HG03432 (cell line): ENCODE measurements around the gene KLHL11.
A peak's percentile ranks its signal among the peaks of the same experiment; 100 is the strongest.
"Not testable (repeated sequence)": the region's sequence is repeated elsewhere in the genome, so short reads cannot be mapped to it uniquely, and the experiment has no call there.

Source experiments
- ATAC-seq: cut with Tn5 transposase; IDR thresholded peaks from one replicate; pipeline ENCODE4 v1.9.1; 2021; ENCODE audit warnings: mild to moderate bottlenecking, moderate library complexity; ENCODE audit not compliant: unreplicated experiment

KLHL11 gene

DNA sequence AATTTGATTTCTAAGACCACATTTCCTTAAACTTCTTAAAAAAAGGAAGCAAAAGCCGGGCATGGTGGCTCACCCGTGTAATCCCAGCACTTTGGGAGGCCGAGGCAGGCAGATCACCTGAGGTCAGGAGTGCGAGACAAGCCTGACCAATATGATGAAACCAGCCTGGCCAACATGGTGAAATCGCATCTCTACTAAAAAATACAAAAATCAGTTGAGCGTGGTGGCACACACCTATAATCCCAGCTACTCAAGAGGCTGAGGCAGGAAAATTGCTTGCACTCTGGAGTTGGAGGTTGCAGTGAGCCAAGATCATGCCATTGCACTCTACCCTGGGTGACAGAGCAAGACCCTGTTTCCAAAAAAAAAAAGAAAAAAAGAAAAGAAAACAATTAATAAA lies 24.4 kb downstream of the KLHL11 start:
- not testable (repeated sequence) for ATAC-seq

DNA sequence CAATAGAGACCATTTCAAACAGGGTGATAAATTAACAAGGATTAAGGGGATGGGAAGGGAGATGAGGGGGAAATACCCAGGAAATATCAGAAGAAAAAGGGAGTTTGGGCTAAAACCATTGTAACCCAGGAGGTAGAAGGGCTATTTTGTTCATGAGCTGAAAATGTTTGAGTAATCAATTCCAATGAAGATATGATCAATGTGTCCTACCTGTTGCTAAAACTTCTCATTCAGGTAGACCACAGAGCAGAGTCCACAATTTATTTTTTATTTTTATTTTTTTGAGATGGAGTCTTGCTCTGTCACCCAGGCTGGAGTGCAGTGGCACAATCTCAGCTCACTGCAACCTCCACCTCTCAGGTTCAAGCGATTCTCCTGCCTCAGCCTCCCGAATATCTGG lies 25.8 kb downstream of the KLHL11 start:
- not testable (repeated sequence) for ATAC-seq

DNA sequence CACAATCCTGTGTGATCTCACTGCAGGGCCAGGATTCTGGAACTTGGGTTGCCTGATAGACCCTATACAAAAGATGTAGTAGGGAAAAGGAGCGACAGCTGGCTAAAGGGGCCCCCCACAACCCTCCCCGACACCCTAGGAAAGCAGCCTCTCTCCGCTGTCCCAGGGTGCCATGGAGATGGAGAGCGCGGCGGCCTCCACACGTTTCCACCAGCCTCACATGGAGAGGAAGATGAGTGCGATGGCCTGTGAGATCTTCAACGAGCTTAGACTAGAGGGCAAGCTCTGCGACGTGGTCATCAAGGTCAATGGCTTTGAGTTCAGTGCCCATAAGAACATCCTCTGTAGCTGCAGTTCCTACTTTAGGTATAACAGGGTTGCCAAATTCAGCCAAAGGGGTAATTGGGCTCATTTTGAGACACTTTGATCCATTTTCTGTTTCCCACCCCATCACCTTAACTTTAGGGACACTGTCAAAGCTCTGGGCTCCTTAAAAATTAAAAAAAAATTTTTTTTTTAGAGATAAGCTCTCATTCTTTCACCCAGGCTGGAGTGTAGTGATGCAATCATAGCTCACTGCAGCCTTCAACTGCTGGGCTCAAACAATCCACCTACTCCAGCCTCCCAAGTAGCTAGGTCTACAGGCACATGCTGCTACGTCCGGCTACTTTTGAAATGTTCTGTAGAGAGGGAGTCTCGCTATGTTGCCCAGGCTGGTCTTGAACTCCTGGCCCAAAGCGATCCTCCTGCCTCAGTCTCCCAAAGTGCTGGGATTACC lies 27.3 kb downstream of the KLHL11 start, which contains the start of gene KLHL10:
Gene KLHL10 (plus strand): TSS at position 65 of the 778 bp plus-strand sequence. CDS start 108 bp downstream, at position 173.
- no peak for ATAC-seq

GRCh38 chr17:41836550-41837196 lies 28.6 kb downstream of the KLHL11 start:
- ATAC-seq: no peak

- peak; percentile 69 for ATAC-seq
Measured at GRCh38 chr17:41835800-41836549, 29.2 kb downstream of the KLHL11 start, which contains the start of gene NT5C3B. Gene NT5C3B (minus strand): TSS chr17:41836232. CDS start chr17:41836193, 39 bp downstream.

DNA sequence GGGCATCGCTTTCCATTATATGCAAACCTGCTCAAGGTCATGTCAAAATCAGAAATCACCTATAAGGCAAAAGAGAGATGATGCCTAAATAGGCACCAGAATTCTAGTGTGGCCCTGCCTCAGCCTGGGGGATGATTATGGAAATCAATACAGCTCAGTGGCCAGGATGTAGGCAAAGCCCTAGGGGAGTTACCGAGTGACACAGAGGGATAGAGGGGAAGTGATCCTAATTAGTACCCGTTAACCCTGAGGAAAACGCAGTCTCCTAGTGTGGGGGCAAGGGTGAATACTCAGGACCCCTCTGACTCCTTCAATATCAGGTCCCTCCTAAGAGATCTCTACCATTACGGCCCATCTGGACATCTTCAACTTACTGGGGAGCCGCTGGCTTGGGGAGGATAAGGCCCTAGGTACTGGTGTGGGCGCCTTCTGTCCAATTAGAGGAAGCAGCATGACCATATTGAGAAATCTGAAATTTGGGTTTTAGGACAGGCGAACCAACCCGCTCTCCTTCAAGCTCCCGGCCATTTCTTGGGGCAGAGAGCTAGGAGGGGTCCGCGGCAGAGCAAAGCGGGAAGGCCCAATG lies 29.9 kb downstream of the KLHL11 start:
- peak; percentile 25 for ATAC-seq

- not testable (repeated sequence) for ATAC-seq
Measured at GRCh38 chr17:41829961-41830360, 35.3 kb downstream of the KLHL11 start.

DNA sequence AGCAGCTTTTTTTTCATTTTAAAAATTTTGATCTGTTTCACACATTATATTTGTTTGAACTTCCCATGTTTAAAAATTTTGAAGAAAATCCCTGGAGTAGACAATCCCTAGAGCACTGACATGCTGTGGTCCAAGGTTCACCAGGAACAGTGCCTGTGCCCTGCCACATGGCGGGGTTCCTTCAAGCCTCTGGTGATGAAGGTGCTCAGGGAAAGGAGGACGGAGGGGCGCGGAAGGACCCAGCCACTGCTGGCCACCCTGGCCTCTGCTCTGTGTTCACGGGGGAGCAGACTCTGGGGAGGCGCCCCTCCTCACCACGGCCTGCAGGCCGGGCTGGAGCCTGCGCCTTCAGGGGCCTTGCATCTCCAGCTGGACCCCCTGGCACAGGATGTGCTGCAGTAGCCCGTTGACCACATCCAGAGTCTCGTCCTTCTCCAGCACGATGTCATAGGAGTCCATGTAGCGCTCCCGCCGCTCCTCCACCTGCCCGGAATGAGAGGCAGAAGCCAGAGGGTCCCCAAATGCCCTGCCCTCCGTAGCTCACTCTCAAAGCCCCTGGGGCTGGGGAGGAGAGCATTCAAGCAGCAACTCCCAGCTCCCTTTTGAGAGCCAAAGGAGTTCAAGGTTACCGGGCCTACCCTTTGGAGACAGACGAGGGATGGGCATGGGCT lies 39.9 kb downstream of the KLHL11 start:
- ATAC-seq: no peak

GRCh38 chr17:41824086-41824485 lies 41.1 kb downstream of the KLHL11 start:
- ATAC-seq: no peak

GRCh38 chr17:41823580-41823979 lies 41.6 kb downstream of the KLHL11 start:
- ATAC-seq: no peak

GRCh38 chr17:41823141-41823524 lies 42.1 kb downstream of the KLHL11 start:
- no peak for ATAC-seq

GRCh38 chr17:41822216-41823140 lies 42.7 kb downstream of the KLHL11 start:
- ATAC-seq: no peak

GRCh38 chr17:41821776-41822175 lies 43.4 kb downstream of the KLHL11 start:
- ATAC-seq: no peak

DNA sequence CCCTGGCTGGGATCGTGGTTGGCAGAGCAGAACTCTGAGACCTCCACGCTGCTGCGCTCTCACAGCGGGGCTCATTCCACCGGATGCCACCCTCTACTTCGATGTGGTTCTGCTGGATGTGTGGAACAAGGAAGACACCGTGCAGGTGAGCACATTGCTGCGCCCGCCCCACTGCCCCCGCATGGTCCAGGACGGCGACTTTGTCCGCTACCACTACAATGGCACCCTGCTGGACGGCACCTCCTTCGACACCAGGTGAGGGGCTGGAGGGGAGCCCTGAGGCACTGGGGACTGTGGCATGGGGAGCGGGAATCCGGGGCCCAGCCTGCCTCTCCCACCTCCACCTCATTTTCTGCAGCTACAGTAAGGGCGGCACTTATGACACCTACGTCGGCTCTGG lies 47.2 kb downstream of the KLHL11 start:
- ATAC-seq: no peak

DNA sequence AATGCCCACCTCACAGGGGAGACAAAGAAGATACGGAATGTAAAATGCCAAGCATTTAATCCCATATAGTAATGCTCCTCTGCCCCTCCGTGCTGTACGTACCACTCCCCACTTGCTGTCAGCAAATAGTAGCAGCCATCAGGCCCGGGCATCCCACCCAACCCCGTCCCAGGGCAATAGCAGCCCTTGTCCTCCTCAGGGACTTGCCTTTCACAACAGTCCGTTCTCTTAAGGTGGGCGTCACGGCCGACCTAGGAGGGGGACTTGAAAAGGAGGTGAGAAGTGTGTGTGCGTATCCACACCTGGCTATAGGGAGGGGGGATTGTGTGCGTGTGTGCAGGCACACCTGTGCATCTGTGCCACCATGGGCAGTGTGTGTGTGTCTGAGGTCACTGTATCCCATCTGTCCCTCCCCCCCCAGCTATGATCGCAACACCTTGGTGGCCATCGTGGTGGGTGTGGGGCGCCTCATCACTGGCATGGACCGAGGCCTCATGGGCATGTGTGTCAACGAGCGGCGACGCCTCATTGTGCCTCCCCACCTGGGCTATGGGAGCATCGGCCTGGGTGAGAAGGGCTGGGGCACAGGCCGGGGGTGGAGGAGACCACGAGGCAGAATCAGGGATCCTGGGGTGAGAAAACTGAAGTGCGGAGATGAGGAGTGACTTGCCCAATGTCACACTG lies 48.4 kb downstream of the KLHL11 start:
- ATAC-seq: no peak

DNA sequence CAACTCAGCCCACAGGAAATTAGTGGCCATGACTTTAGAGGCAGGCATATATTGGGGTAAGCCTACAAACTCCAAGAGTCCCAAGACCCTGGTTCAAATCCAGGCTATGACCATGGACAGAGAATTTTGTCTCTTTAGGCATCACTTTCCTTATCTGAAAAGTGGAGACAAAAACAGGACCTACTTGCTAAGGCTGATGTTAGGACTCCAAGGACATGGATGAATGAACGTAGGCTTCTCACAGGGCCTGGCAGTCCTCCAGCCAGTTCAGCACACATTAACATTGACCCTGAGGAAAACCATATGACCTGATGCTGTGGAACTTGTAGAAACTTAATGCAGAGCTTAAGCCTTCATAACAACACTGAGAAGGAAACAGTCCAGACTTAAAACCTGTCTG lies 51.0 kb downstream of the KLHL11 start:
- ATAC-seq: no peak

GRCh38 chr17:41813699-41814124 lies 51.5 kb downstream of the KLHL11 start:
- ATAC-seq: no peak

- ATAC-seq: no peak
Measured at GRCh38 chr17:41813152-41813680, 52.0 kb downstream of the KLHL11 start.
